ENCODE results near the gene OR2C1.

OR2C1 gene

GRCh38 chr16:3355589-3355988 lies at the start of gene OR2C1:
Gene OR2C1 (plus strand): TSS chr16:3355889. CDS start chr16:3355941, 52 bp downstream.
- no peaks in the 10 kb centered on the region for H3K36me3 ChIP-seq (ENCODE audit: insufficient read depth, low read length)
- no peaks in the 10 kb centered on the region for H3K9me3 ChIP-seq (ENCODE audit: low read length)
- no peak within 1 kb of the TSS for H2AFZ ChIP-seq (ENCODE audit: low read depth, low read length)
- no peaks in the 10 kb centered on the region for H3K27me3 ChIP-seq (ENCODE audit: insufficient read depth, low read length)
- H3K4me3 ChIP-seq (ENCODE audit: low read length) = no peak within 1 kb of the TSS
- peaks cover 2% of the 10 kb centered on the region for H3K4me1 ChIP-seq (ENCODE audit: insufficient read depth, low read length)

- peaks cover 50% of the 10 kb centered on the region for H3K36me3 ChIP-seq (ENCODE audit: insufficient read depth, low read length)
These were observed 49.6 kb upstream of the OR2C1 start for GRCh38 chr16:3306078-3306477.

GRCh38 chr16:3311496-3311895 lies 44.2 kb upstream of the OR2C1 start:
- Histone ChIP-seq H3K4me1 (ENCODE audit: insufficient read depth, low read length) (no peaks in the 10 kb centered on the region), H3K27me3 (ENCODE audit: insufficient read depth, low read length) (no peaks in the 10 kb centered on the region), H2AFZ (ENCODE audit: low read depth, low read length) (no peak overlapping the region), H3K9me3 (ENCODE audit: low read length) (peaks cover 78% of the 10 kb centered on the region), H3K36me3 (ENCODE audit: insufficient read depth, low read length) (peaks cover 81% of the 10 kb centered on the region), H3K4me3 (ENCODE audit: low read length) (no peak overlapping the region)

More at GRCh38 chr16:3306078-3306477, 49.6 kb upstream of the OR2C1 start:
- H3K4me3 ChIP-seq (ENCODE audit: low read length) = peak overlapping the region; percentile 89
- peak overlapping the region; percentile 60 for H2AFZ ChIP-seq (ENCODE audit: low read depth, low read length)
- peaks cover 38% of the 10 kb centered on the region for H3K9me3 ChIP-seq (ENCODE audit: low read length)
- H3K4me1 ChIP-seq (ENCODE audit: insufficient read depth, low read length) = peaks cover 12% of the 10 kb centered on the region
- no peaks in the 10 kb centered on the region for H3K27me3 ChIP-seq (ENCODE audit: insufficient read depth, low read length)

- no peak overlapping the region for H3K4me3 ChIP-seq (ENCODE audit: low read length)
- H2AFZ ChIP-seq (ENCODE audit: low read depth, low read length) = no peak overlapping the region
- peaks cover 69% of the 10 kb centered on the region for H3K9me3 ChIP-seq (ENCODE audit: low read length)
These were observed 38.2 kb upstream of the OR2C1 start for GRCh38 chr16:3317315-3317999.

GRCh38 chr16:3321816-3322215 lies 33.9 kb upstream of the OR2C1 start:
- peaks cover 21% of the 10 kb centered on the region for H3K36me3 ChIP-seq (ENCODE audit: insufficient read depth, low read length)
- H3K4me3 ChIP-seq (ENCODE audit: low read length) = no peak overlapping the region
- no peaks in the 10 kb centered on the region for H3K27me3 ChIP-seq (ENCODE audit: insufficient read depth, low read length)
- no peaks in the 10 kb centered on the region for H3K4me1 ChIP-seq (ENCODE audit: insufficient read depth, low read length)
- H2AFZ ChIP-seq (ENCODE audit: low read depth, low read length) = no peak overlapping the region
- H3K9me3 ChIP-seq (ENCODE audit: low read length) = peaks cover 30% of the 10 kb centered on the region

More at GRCh38 chr16:3317315-3317999, 38.2 kb upstream of the OR2C1 start:
- Histone ChIP-seq H3K27me3 (ENCODE audit: insufficient read depth, low read length) (no peaks in the 10 kb centered on the region), H3K36me3 (ENCODE audit: insufficient read depth, low read length) (peaks cover 62% of the 10 kb centered on the region), H3K4me1 (ENCODE audit: insufficient read depth, low read length) (no peaks in the 10 kb centered on the region)

GRCh38 chr16:3327514-3327913 lies 28.2 kb upstream of the OR2C1 start:
- no peak overlapping the region for H3K4me3 ChIP-seq (ENCODE audit: low read length)
- H2AFZ ChIP-seq (ENCODE audit: low read depth, low read length) = no peak overlapping the region
- no peaks in the 10 kb centered on the region for H3K27me3 ChIP-seq (ENCODE audit: insufficient read depth, low read length)
- H3K9me3 ChIP-seq (ENCODE audit: low read length) = no peaks in the 10 kb centered on the region
- no peaks in the 10 kb centered on the region for H3K36me3 ChIP-seq (ENCODE audit: insufficient read depth, low read length)
- no peaks in the 10 kb centered on the region for H3K4me1 ChIP-seq (ENCODE audit: insufficient read depth, low read length)

GRCh38 chr16:3328104-3328503 lies 27.6 kb upstream of the OR2C1 start:
- H3K4me1 ChIP-seq (ENCODE audit: insufficient read depth, low read length) = no peaks in the 10 kb centered on the region
- H3K36me3 ChIP-seq (ENCODE audit: insufficient read depth, low read length) = no peaks in the 10 kb centered on the region
- H2AFZ ChIP-seq (ENCODE audit: low read depth, low read length) = no peak overlapping the region
- H3K4me3 ChIP-seq (ENCODE audit: low read length) = no peak overlapping the region
- H3K9me3 ChIP-seq (ENCODE audit: low read length) = no peaks in the 10 kb centered on the region
- no peaks in the 10 kb centered on the region for H3K27me3 ChIP-seq (ENCODE audit: insufficient read depth, low read length)

- no peak overlapping the region for H3K4me3 ChIP-seq (ENCODE audit: low read length)
- no peaks in the 10 kb centered on the region for H3K4me1 ChIP-seq (ENCODE audit: insufficient read depth, low read length)
- no peaks in the 10 kb centered on the region for H3K27me3 ChIP-seq (ENCODE audit: insufficient read depth, low read length)
- no peaks in the 10 kb centered on the region for H3K36me3 ChIP-seq (ENCODE audit: insufficient read depth, low read length)
- no peaks in the 10 kb centered on the region for H3K9me3 ChIP-seq (ENCODE audit: low read length)
- no peak overlapping the region for H2AFZ ChIP-seq (ENCODE audit: low read depth, low read length)
These were observed 27.0 kb upstream of the OR2C1 start for GRCh38 chr16:3328643-3329042.

- H3K27me3 ChIP-seq (ENCODE audit: insufficient read depth, low read length) = peaks cover 10% of the 10 kb centered on the region
- H3K4me1 ChIP-seq (ENCODE audit: insufficient read depth, low read length) = no peaks in the 10 kb centered on the region
- H3K9me3 ChIP-seq (ENCODE audit: low read length) = no peaks in the 10 kb centered on the region
- no peak overlapping the region for H3K4me3 ChIP-seq (ENCODE audit: low read length)
- no peak overlapping the region for H2AFZ ChIP-seq (ENCODE audit: low read depth, low read length)
- no peaks in the 10 kb centered on the region for H3K36me3 ChIP-seq (ENCODE audit: insufficient read depth, low read length)
These were observed 9.6 kb upstream of the OR2C1 start for GRCh38 chr16:3346041-3346440.

GRCh38 chr16:3347586-3347985 lies 8.1 kb upstream of the OR2C1 start:
- Histone ChIP-seq H3K36me3 (ENCODE audit: insufficient read depth, low read length) (no peaks in the 10 kb centered on the region), H3K4me3 (ENCODE audit: low read length) (no peak overlapping the region)

GRCh38 chr16:3348547-3349167 lies 7.0 kb upstream of the OR2C1 start:
- Histone ChIP-seq H3K9me3 (ENCODE audit: low read length) (no peaks in the 10 kb centered on the region), H3K4me3 (ENCODE audit: low read length) (no peak overlapping the region), H3K36me3 (ENCODE audit: insufficient read depth, low read length) (no peaks in the 10 kb centered on the region), H2AFZ (ENCODE audit: low read depth, low read length) (no peak overlapping the region), H3K27me3 (ENCODE audit: insufficient read depth, low read length) (peaks cover 10% of the 10 kb centered on the region), H3K4me1 (ENCODE audit: insufficient read depth, low read length) (no peaks in the 10 kb centered on the region)

More at GRCh38 chr16:3347586-3347985, 8.1 kb upstream of the OR2C1 start:
- Histone ChIP-seq H3K27me3 (ENCODE audit: insufficient read depth, low read length) (peaks cover 10% of the 10 kb centered on the region), H3K4me1 (ENCODE audit: insufficient read depth, low read length) (no peaks in the 10 kb centered on the region), H3K9me3 (ENCODE audit: low read length) (no peaks in the 10 kb centered on the region), H2AFZ (ENCODE audit: low read depth, low read length) (no peak overlapping the region)

- no peak overlapping the region for H3K4me3 ChIP-seq (ENCODE audit: low read length)
- H3K27me3 ChIP-seq (ENCODE audit: insufficient read depth, low read length) = peaks cover 10% of the 10 kb centered on the region
- H2AFZ ChIP-seq (ENCODE audit: low read depth, low read length) = no peak overlapping the region
- H3K4me1 ChIP-seq (ENCODE audit: insufficient read depth, low read length) = no peaks in the 10 kb centered on the region
- H3K36me3 ChIP-seq (ENCODE audit: insufficient read depth, low read length) = no peaks in the 10 kb centered on the region
- H3K9me3 ChIP-seq (ENCODE audit: low read length) = no peaks in the 10 kb centered on the region
These were observed 6.5 kb upstream of the OR2C1 start for GRCh38 chr16:3349175-3349574.

GRCh38 chr16:3356118-3356517 lies 429 bp downstream of the OR2C1 start:
- Histone ChIP-seq H2AFZ (ENCODE audit: low read depth, low read length) (no peak overlapping the region), H3K4me1 (ENCODE audit: insufficient read depth, low read length) (peaks cover 2% of the 10 kb centered on the region), H3K36me3 (ENCODE audit: insufficient read depth, low read length) (no peaks in the 10 kb centered on the region)

More at GRCh38 chr16:3356118-3356517, 429 bp downstream of the OR2C1 start:
- no peaks in the 10 kb centered on the region for H3K9me3 ChIP-seq (ENCODE audit: low read length)
- peaks cover 4% of the 10 kb centered on the region for H3K27me3 ChIP-seq (ENCODE audit: insufficient read depth, low read length)
- no peak overlapping the region for H3K4me3 ChIP-seq (ENCODE audit: low read length)

All from neuron (in vitro differentiated cells).